Kidney epithelial cell (primary cell): ENCODE results near the gene TMEM240. TPM values are rescaled to one million over a fixed set of nuclear protein-coding genes. Genes with fewer than 3 reads are reported as not detected.
"Not testable (repeated sequence)": the region's sequence is repeated elsewhere in the genome, so short reads cannot be mapped to it uniquely, and the experiment has no call there.

Source experiments
- DNase-seq: peaks from one replicate; pipeline ENCODE4 v3.0.0-alpha.2; 2010; ENCODE audit warnings: low read depth
- H3K27me3 ChIP-seq: 2 replicates; pipeline ENCODE4 v1.6.0; 2011; ENCODE audit warnings: low read length; ENCODE audit not compliant: control insufficient read depth, insufficient read depth
- H3K36me3 ChIP-seq: 2 replicates; pipeline ENCODE4 v1.5.1; 2011; ENCODE audit warnings: low read length; ENCODE audit not compliant: control insufficient read depth, insufficient read depth
- H3K4me3 ChIP-seq: 2 replicates; pipeline ENCODE4 v1.5.1; 2011; ENCODE audit warnings: low read depth, mild to moderate bottlenecking, control low read depth, low read length
- CTCF ChIP-seq: IDR thresholded peaks from 2 replicates; pipeline ENCODE4 v1.5.1; 2011; ENCODE audit warnings: mild to moderate bottlenecking, moderate library complexity, low read length, control low read depth, inconsistent platforms; ENCODE audit not compliant: insufficient read depth, poor library complexity, severe bottlenecking
- total RNA-seq: library from RNA; depleted of rRNA; stranded (reverse); fragments of >200 nt; gene quantifications from 2 replicates; pipeline ENCODE4 v1.2.3, GENCODE V29; 2015

Gene TMEM240
- total RNA-seq, 1 donor from 2014 or later: 3.9 TPM

DNA sequence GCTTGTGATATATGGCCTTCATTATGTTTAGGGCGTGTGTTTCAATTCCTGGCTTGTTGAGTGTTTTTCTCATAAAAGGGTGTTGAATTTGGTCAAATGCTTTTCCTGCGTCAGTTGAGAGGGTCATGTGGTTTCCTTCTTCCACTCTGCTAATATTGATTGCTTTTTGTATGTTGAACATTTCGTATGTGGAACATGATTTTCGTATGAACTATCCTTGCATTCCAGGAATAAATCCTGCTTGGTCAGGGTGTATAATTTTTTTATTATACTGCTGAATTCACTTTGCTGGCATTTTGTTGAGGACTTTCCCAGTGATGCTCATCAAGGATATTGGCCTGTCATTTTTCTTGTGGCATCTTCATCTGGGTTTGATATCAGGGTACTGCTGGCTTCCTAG lies 33.1 kb downstream of the TMEM240 start:
- TF ChIP-seq CTCF: no peak
- DNase-seq: no peak

GRCh38 chr1:1505801-1506200 lies 34.6 kb downstream of the TMEM240 start:
- H3K36me3 ChIP-seq, H3K4me3 ChIP-seq, H3K27me3 ChIP-seq, DNase-seq: not testable (repeated sequence)

More for the DNA sequence above, 33.1 kb downstream of the TMEM240 start:
- no peaks in the 10 kb centered on the region for H3K27me3 ChIP-seq
- no peaks in the 10 kb centered on the region for H3K36me3 ChIP-seq
- H3K4me3 ChIP-seq: no peak overlapping the region

DNA sequence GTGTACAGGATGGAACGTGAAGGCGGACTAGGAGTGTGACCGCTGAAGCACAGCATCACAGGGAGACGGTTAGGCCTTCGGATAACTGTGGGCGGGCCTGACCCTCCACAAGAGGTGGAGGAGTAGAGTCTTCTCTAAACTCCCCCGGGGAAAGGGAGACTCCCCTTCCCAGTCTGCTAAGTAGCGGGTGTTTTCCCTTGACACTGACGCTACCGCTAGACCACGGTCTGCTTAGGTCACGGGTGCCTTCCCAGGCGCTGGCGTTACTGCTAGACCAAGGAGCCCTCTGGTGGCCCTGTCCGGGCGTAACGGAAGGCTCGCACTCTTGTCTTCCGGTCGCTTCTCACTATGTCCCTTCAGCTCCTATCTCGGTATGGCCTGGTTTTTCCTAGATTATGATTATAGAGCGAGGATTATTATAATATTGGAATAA lies 35.0 kb downstream of the TMEM240 start:
- DNase-seq, H3K36me3 ChIP-seq, H3K27me3 ChIP-seq, H3K4me3 ChIP-seq: not testable (repeated sequence)

DNA sequence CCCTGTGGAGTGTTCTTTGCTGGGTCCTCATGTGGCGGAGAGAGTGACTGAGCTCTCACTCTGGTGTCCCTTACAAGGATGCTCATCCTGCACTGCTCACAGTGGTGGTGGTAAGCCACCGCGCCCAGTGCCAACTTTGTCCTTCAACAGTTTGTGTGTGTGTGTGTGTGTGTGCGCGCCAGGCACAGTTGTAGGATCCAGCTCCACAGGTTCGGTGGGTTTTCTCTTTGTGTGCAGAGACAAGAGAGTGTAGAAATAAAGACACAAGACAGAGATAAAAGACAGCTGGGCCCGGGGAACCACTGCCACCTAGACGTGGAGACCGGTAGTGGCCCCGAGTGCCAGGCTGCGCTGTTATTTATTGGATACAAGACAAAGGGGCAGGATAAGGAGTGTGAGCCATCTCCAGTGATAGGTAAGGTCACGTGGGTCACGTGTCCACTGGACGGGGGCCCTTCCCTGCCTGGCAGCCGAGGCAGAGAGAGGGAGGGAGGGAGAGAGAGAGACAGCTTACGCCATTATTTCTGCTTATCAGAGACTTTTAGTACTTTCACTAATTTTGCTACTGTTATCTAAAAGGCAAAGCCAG lies 35.6 kb downstream of the TMEM240 start:
- not testable (repeated sequence) for H3K4me3 ChIP-seq, H3K36me3 ChIP-seq, H3K27me3 ChIP-seq
- peak; percentile 16 for DNase-seq
- peak; percentile 64 for TF ChIP-seq CTCF

- DNase-seq, H3K36me3 ChIP-seq, H3K4me3 ChIP-seq, H3K27me3 ChIP-seq: not testable (repeated sequence)
These were observed 44.9 kb downstream of the TMEM240 start for GRCh38 chr1:1495461-1495975.

DNA sequence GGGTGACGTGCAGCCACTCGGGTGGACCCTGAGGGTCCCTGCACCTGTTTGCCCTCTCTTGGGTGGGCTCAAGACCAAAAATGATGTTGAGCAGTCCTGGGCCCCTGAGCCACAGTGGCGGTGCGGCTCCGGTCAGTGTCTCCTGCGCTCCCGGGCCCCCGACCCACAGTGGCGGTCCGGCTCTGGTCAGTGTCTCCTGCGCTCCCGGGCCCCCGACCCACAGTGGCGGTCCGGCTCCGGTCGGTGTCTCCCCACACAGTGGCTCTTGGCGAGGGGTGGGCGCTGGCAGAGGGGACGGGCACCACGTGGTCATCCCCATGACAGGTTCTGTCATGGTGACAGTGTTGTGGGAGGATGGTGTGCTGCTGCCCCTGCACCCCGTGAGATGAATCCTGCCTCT lies 46.1 kb downstream of the TMEM240 start:
- not testable (repeated sequence) for H3K27me3 ChIP-seq, DNase-seq, H3K36me3 ChIP-seq, H3K4me3 ChIP-seq

- H3K4me3 ChIP-seq: no peak overlapping the region
- no peak for DNase-seq
- no peaks in the 10 kb centered on the region for H3K27me3 ChIP-seq
- no peak for TF ChIP-seq CTCF
- no peaks in the 10 kb centered on the region for H3K36me3 ChIP-seq
These were observed 48.8 kb downstream of the TMEM240 start for GRCh38 chr1:1491601-1492000.

- no peak overlapping the region for H3K4me3 ChIP-seq
- DNase-seq: no peak
- no peaks in the 10 kb centered on the region for H3K36me3 ChIP-seq
- TF ChIP-seq CTCF: no peak
- H3K27me3 ChIP-seq: no peaks in the 10 kb centered on the region
These were observed 49.7 kb downstream of the TMEM240 start for GRCh38 chr1:1490633-1491230.
